Mesendoderm (in vitro differentiated cells): ENCODE measurements around the gene NPAS3.

Experiments used
- DNase-seq: peaks from one replicate; pipeline ENCODE4 v3.0.0; 2013
- H2AK5ac ChIP-seq: 2 replicates; pipeline ENCODE4 v1.6.1; 2013; ENCODE audit warnings: low read length, inconsistent platforms
- H2BK120ac ChIP-seq: 2 replicates; pipeline ENCODE4 v1.6.1; 2013; ENCODE audit warnings: low read depth, mild to moderate bottlenecking, low read length, moderate library complexity, mixed read lengths
- H2BK15ac ChIP-seq: replicated peaks from 2 replicates; pipeline ENCODE4 v1.6.1; 2013; ENCODE audit warnings: low read depth, mild to moderate bottlenecking, moderate library complexity
- H2BK5ac ChIP-seq: 2 replicates; pipeline ENCODE4 v1.6.1; 2013; ENCODE audit warnings: low read length, inconsistent platforms
- H3K18ac ChIP-seq: 2 replicates; pipeline ENCODE4 v1.6.1; 2013; ENCODE audit warnings: mild to moderate bottlenecking, low read length, mixed read lengths
- H3K23ac ChIP-seq: one replicate; pipeline ENCODE4 v1.6.1; 2013; ENCODE audit warnings: low read length
- H3K27ac ChIP-seq: 2 replicates; pipeline ENCODE4 v1.5.1; 2013; ENCODE audit warnings: low read depth, mild to moderate bottlenecking, inconsistent platforms, low read length, moderate library complexity
- H3K27me3 ChIP-seq: 2 replicates; pipeline ENCODE4 v1.6.1; 2013; ENCODE audit warnings: low read length, control low read depth, mild to moderate bottlenecking, inconsistent platforms; ENCODE audit not compliant: insufficient read depth, poor library complexity
- H3K36me3 ChIP-seq: 2 replicates; pipeline ENCODE4 v1.6.1; 2013; ENCODE audit warnings: low read length, inconsistent platforms; ENCODE audit not compliant: control insufficient read depth, insufficient read depth
- H3K4ac ChIP-seq: one replicate; pipeline ENCODE4 v1.6.1; 2013; ENCODE audit warnings: low read depth, mild to moderate bottlenecking, low read length, moderate library complexity
- H3K4me1 ChIP-seq: 2 replicates; pipeline ENCODE4 v1.6.1; 2013; ENCODE audit warnings: low read depth, low read length, inconsistent platforms; ENCODE audit not compliant: control insufficient read depth
- H3K4me2 ChIP-seq: 2 replicates; pipeline ENCODE4 v1.6.1; 2013; ENCODE audit warnings: low read length
- H3K4me3 ChIP-seq: 2 replicates; pipeline ENCODE4 v1.5.1; 2013; ENCODE audit warnings: mild to moderate bottlenecking, low read length
- H3K56ac ChIP-seq: one replicate; pipeline ENCODE4 v1.6.1; 2013; ENCODE audit warnings: low read length
- H3K79me1 ChIP-seq: 2 replicates; pipeline ENCODE4 v1.6.1; 2013; ENCODE audit warnings: low read length, inconsistent platforms
- H3K79me2 ChIP-seq: 2 replicates; pipeline ENCODE4 v1.6.1; 2013; ENCODE audit warnings: mild to moderate bottlenecking, low read length; ENCODE audit not compliant: control insufficient read depth, insufficient read depth
- H3K9ac ChIP-seq: 2 replicates; pipeline ENCODE4 v1.6.1; 2013; ENCODE audit warnings: low read length, inconsistent platforms
- H4K5ac ChIP-seq: one replicate; pipeline ENCODE4 v1.6.1; 2013; ENCODE audit warnings: low read length
- H4K8ac ChIP-seq: one replicate; pipeline ENCODE4 v1.6.1; 2013; ENCODE audit warnings: low read depth, mild to moderate bottlenecking, control low read depth, low read length, moderate library complexity
- WGBS: extraction: QIAGEN DNeasy Blood & Tissue Kit; methylation state at CpG from one replicate; pipeline ENCODE4 v1.1.7; 2013; ENCODE audit warnings: low lambda C conversion rate, missing lambda C conversion rate; ENCODE audit not compliant: insufficient coverage; ENCODE audit errors: extremely low coverage; 5-methylcytosine and 5-hydroxymethylcytosine counted together

Gene NPAS3

GRCh38 chr14:33404964-33405574 lies 466.4 kb downstream of the NPAS3 start:
- Histone ChIP-seq H3K79me2 (no peaks in the 10 kb centered on the region), H3K79me1 (no peaks in the 10 kb centered on the region), H2BK15ac (no peak overlapping the region), H4K8ac (no peak overlapping the region), H3K27me3 (no peaks in the 10 kb centered on the region), H3K36me3 (no peaks in the 10 kb centered on the region), H2BK120ac (no peak overlapping the region), H2BK5ac (no peak overlapping the region), H4K5ac (no peak overlapping the region), H3K56ac (no peak overlapping the region), H3K18ac (no peak overlapping the region), H3K23ac (no peak overlapping the region), H3K27ac (no peak overlapping the region), H3K4me2 (no peak overlapping the region), H3K4me1 (no peaks in the 10 kb centered on the region), H3K4ac (no peak overlapping the region), H3K4me3 (no peak overlapping the region), H3K9ac (no peak overlapping the region), H2AK5ac (no peak overlapping the region)
- WGBS, result no CpG with 5 or more reads among the region's 1 CpG
- DNase-seq, result peak; percentile 61

GRCh38 chr14:33406766-33407165 lies 468.1 kb downstream of the NPAS3 start:
- Histone ChIP-seq H4K5ac (no peak overlapping the region), H3K36me3 (no peaks in the 10 kb centered on the region), H3K9ac (no peak overlapping the region), H2BK5ac (no peak overlapping the region), H3K4me2 (no peak overlapping the region), H3K27me3 (no peaks in the 10 kb centered on the region), H2BK120ac (no peak overlapping the region), H2AK5ac (no peak overlapping the region), H3K56ac (no peak overlapping the region), H3K4me1 (no peaks in the 10 kb centered on the region), H3K23ac (no peak overlapping the region), H3K4me3 (no peak overlapping the region), H3K79me1 (no peaks in the 10 kb centered on the region), H3K79me2 (no peaks in the 10 kb centered on the region), H3K4ac (no peak overlapping the region), H4K8ac (no peak overlapping the region), H3K18ac (no peak overlapping the region), H3K27ac (no peak overlapping the region), H2BK15ac (no peak overlapping the region)
- no CpG with 5 or more reads among the region's 2 CpGs for WGBS
- DNase-seq, result no peak

DNA sequence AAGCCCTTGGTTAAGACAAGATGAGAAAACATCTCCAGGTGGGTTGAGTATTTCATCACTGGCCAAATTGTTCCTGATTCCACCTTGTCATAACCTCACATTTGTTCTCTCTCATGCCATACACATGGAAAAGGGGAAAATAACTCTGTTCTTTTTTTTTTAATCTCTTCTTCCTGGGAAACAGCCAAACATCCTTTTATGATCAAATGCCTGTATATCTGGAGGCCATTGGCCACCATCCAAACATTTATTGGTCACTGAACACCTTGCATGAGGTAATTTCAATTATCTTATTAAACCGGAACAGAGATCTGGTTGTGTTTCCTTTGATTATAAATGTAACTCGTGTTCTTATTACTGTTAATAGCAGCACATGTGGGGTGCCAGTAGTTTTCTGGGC lies 469.6 kb downstream of the NPAS3 start:
- no peak overlapping the region for H3K4me3 ChIP-seq
- no peak overlapping the region for H4K5ac ChIP-seq
- H3K23ac ChIP-seq, result no peak overlapping the region
- H3K79me1 ChIP-seq, result no peaks in the 10 kb centered on the region
- no peak overlapping the region for H3K4ac ChIP-seq
- H2BK15ac ChIP-seq, result no peak overlapping the region
- H3K18ac ChIP-seq, result no peak overlapping the region
- no peaks in the 10 kb centered on the region for H3K4me1 ChIP-seq
- H3K27me3 ChIP-seq, result no peaks in the 10 kb centered on the region
- no peak overlapping the region for H3K4me2 ChIP-seq
- DNase-seq, result no peak
- no peak overlapping the region for H4K8ac ChIP-seq
- no peak overlapping the region for H3K27ac ChIP-seq
- H2BK120ac ChIP-seq, result no peak overlapping the region
- WGBS, result no CpG with 5 or more reads among the region's 2 CpGs
- no peaks in the 10 kb centered on the region for H3K79me2 ChIP-seq
- H3K36me3 ChIP-seq, result no peaks in the 10 kb centered on the region
- H2AK5ac ChIP-seq, result no peak overlapping the region
- H3K56ac ChIP-seq, result no peak overlapping the region
- H3K9ac ChIP-seq, result no peak overlapping the region
- H2BK5ac ChIP-seq, result no peak overlapping the region

- Histone ChIP-seq H2AK5ac (no peak overlapping the region), H2BK5ac (no peak overlapping the region), H3K18ac (no peak overlapping the region), H2BK15ac (no peak overlapping the region), H3K27ac (no peak overlapping the region), H3K4ac (no peak overlapping the region), H4K5ac (no peak overlapping the region), H3K23ac (no peak overlapping the region), H3K4me2 (no peak overlapping the region), H3K27me3 (no peaks in the 10 kb centered on the region), H3K4me1 (no peaks in the 10 kb centered on the region), H3K36me3 (no peaks in the 10 kb centered on the region), H3K9ac (no peak overlapping the region), H4K8ac (no peak overlapping the region), H3K4me3 (no peak overlapping the region), H3K56ac (no peak overlapping the region), H3K79me2 (no peaks in the 10 kb centered on the region), H3K79me1 (no peaks in the 10 kb centered on the region), H2BK120ac (no peak overlapping the region)
- no peak for DNase-seq
Measured at GRCh38 chr14:33412450-33412849, 473.8 kb downstream of the NPAS3 start.

DNA sequence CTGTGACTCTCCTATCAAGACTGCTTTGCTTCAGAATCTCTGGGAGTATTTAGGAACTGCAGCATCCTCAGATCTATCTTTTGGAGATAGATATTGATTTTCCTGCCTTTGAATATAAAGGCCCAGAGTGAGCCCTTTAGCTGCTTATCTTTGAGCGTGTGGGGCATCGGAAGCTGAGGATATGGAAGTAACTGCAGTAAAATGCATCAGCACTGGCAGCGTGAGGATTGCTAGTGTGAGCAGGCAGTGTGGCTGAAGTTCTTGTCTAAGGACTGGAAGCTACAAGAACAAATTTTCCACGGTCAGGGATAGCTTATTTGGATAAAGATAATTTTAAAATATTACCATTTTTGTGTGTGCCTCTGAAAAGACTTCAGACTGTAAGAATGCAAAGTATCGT lies 474.7 kb downstream of the NPAS3 start:
- no peak overlapping the region for H3K27ac ChIP-seq
- no peak overlapping the region for H3K4me3 ChIP-seq
- no peaks in the 10 kb centered on the region for H3K27me3 ChIP-seq
- no peaks in the 10 kb centered on the region for H3K79me2 ChIP-seq
- no peak overlapping the region for H3K56ac ChIP-seq
- no peaks in the 10 kb centered on the region for H3K36me3 ChIP-seq
- H2BK15ac ChIP-seq, result no peak overlapping the region
- H3K23ac ChIP-seq, result no peak overlapping the region
- no peak overlapping the region for H2AK5ac ChIP-seq
- H4K5ac ChIP-seq, result no peak overlapping the region
- H2BK5ac ChIP-seq, result no peak overlapping the region
- H2BK120ac ChIP-seq, result no peak overlapping the region
- H3K4me2 ChIP-seq, result no peak overlapping the region
- H3K4me1 ChIP-seq, result no peaks in the 10 kb centered on the region
- H3K79me1 ChIP-seq, result no peaks in the 10 kb centered on the region
- WGBS, result no CpG with 5 or more reads among the region's 5 CpGs
- no peak overlapping the region for H4K8ac ChIP-seq
- peak; percentile 27 for DNase-seq
- no peak overlapping the region for H3K18ac ChIP-seq
- H3K4ac ChIP-seq, result no peak overlapping the region
- H3K9ac ChIP-seq, result no peak overlapping the region

- Histone ChIP-seq H3K36me3 (no peaks in the 10 kb centered on the region), H3K27ac (no peak overlapping the region), H3K4me2 (no peak overlapping the region), H2BK5ac (no peak overlapping the region), H4K8ac (no peak overlapping the region), H2AK5ac (no peak overlapping the region), H3K27me3 (no peaks in the 10 kb centered on the region), H2BK15ac (no peak overlapping the region), H3K18ac (no peak overlapping the region), H3K4ac (no peak overlapping the region), H4K5ac (no peak overlapping the region), H3K79me2 (no peaks in the 10 kb centered on the region), H3K23ac (no peak overlapping the region), H3K4me3 (no peak overlapping the region), H3K9ac (no peak overlapping the region), H3K56ac (no peak overlapping the region), H3K4me1 (no peaks in the 10 kb centered on the region), H2BK120ac (no peak overlapping the region), H3K79me1 (no peaks in the 10 kb centered on the region)
- no CpG with 5 or more reads among the region's 3 CpGs for WGBS
- peak; percentile 53 for DNase-seq
Measured at GRCh38 chr14:33414041-33414440, 475.4 kb downstream of the NPAS3 start.
